GM21423 (cell line): Measurements from ENCODE around the gene TIFAB.

Source experiments
- ATAC-seq: cut with Tn5 transposase; IDR thresholded peaks from one replicate; pipeline ENCODE4 v1.9.1; 2021; ENCODE audit warnings: mild to moderate bottlenecking, moderate library complexity; ENCODE audit not compliant: unreplicated experiment

Gene TIFAB

GRCh38 chr5:135428586-135428985, 23.6 kb downstream of the TIFAB start:
- no peak for ATAC-seq

- ATAC-seq = peak; percentile 90
These were observed 25.8 kb downstream of the TIFAB start for GRCh38 chr5:135426102-135427082.

GRCh38 chr5:135425641-135426040, 26.5 kb downstream of the TIFAB start:
- no peak for ATAC-seq

- ATAC-seq = no peak
These were observed 28.3 kb downstream of the TIFAB start for GRCh38 chr5:135423846-135424168.

GRCh38 chr5:135423146-135423845, 28.9 kb downstream of the TIFAB start:
- no peak for ATAC-seq

GRCh38 chr5:135422419-135422818, 29.7 kb downstream of the TIFAB start:
- no peak for ATAC-seq

- no peak for ATAC-seq
These were observed 35.1 kb downstream of the TIFAB start for GRCh38 chr5:135417083-135417482.

- no peak for ATAC-seq
These were observed 47.1 kb downstream of the TIFAB start for GRCh38 chr5:135405082-135405481.

GRCh38 chr5:135402031-135402430, 50.1 kb downstream of the TIFAB start:
- ATAC-seq = no peak

GRCh38 chr5:135400866-135401265, 51.3 kb downstream of the TIFAB start:
- no peak for ATAC-seq

GRCh38 chr5:135399794-135400542, 52.2 kb downstream of the TIFAB start:
- ATAC-seq = no peak

- ATAC-seq = peak; percentile 82
These were observed 53.0 kb downstream of the TIFAB start, which contains the start of gene MACROH2A1 for GRCh38 chr5:135398855-135399793. TSS of gene MACROH2A1 (minus strand) at chr5:135399231. CDS start at chr5:135389093, 10,138 bp downstream.

GRCh38 chr5:135398160-135398854, 53.8 kb downstream of the TIFAB start:
- peak; percentile 32 for ATAC-seq
